Measurements from ENCODE around the gene MYO19. TPM values are rescaled to one million over a fixed set of nuclear protein-coding genes. Genes with fewer than 3 reads are reported as not detected.

Gene MYO19
- total RNA-seq, 2 donors from 2014 or later = 37.4 to 78.1 TPM

DNA sequence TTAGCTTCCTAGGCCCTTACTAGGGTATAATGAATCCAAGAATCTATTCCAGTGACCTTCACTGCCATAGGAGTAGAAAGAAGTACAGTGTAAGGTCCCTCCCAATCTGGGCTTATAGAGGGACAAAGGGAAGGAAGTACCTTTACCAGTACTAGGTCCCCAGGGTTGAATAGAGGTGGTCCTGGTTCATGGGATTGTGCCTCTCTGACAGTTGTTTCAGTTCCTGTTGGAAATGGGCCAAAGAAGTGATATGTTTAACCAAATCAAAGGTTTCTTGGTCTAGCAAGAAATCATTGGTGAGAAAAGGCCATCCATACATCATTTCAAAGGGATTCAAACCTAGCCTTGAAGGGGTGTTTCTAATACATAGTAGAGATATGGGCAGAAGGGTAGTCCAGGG, 64.2 kb downstream of the MYO19 start:
- H3K4me3 ChIP-seq = no peak overlapping the region
- no peaks in the 10 kb centered on the region for H3K9me3 ChIP-seq
- no peaks in the 10 kb centered on the region for H3K27me3 ChIP-seq
- DNase-seq = no peak
- TF ChIP-seq, protein P1, sequence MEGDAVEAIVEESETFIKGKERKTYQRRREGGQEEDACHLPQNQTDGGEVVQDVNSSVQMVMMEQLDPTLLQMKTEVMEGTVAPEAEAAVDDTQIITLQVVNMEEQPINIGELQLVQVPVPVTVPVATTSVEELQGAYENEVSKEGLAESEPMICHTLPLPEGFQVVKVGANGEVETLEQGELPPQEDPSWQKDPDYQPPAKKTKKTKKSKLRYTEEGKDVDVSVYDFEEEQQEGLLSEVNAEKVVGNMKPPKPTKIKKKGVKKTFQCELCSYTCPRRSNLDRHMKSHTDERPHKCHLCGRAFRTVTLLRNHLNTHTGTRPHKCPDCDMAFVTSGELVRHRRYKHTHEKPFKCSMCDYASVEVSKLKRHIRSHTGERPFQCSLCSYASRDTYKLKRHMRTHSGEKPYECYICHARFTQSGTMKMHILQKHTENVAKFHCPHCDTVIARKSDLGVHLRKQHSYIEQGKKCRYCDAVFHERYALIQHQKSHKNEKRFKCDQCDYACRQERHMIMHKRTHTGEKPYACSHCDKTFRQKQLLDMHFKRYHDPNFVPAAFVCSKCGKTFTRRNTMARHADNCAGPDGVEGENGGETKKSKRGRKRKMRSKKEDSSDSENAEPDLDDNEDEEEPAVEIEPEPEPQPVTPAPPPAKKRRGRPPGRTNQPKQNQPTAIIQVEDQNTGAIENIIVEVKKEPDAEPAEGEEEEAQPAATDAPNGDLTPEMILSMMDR (IDR thresholded peaks at IDR 0.05) = no peak
- no peak for TF ChIP-seq POLR2A (IDR thresholded peaks at IDR 0.05)
- intact Hi-C loops (cut with DNase I) = loop anchor here (10.0 kb wide), 1 partner anchor 516 kb away; no protein-coding TSS in a partner anchor
- H3K27ac ChIP-seq = no peak overlapping the region
- no peaks in the 10 kb centered on the region for H3K4me1 ChIP-seq
- no peaks in the 10 kb centered on the region for H3K36me3 ChIP-seq (replicated peaks in 1 of 2; ENCODE audit: insufficient read depth in 1 of 2, low read depth in 2 of 2)
- no peak for ATAC-seq

GRCh38 chr17:36469733-36470132, 64.9 kb downstream of the MYO19 start:
- Histone ChIP-seq H3K27me3 (peaks cover 0 to 7% of the 10 kb centered on the region in 2 donors), H3K36me3 (replicated peaks in 1 of 2; ENCODE audit: insufficient read depth in 1 of 2, low read depth in 2 of 2) (no peaks in the 10 kb centered on the region), H3K27ac (no peak overlapping the region), H3K9me3 (no peaks in the 10 kb centered on the region), H3K4me1 (no peaks in the 10 kb centered on the region), H3K4me3 (no peak overlapping the region)
- 55 to 66% methylated on average over 7 of the region's 7 CpGs for WGBS, 2 donors
- DNase-seq (no peak), ATAC-seq (no peak)
- intact Hi-C loops (cut with DNase I) = loop anchor here (10.0 kb wide), 1 partner anchor 515 kb away; no protein-coding TSS in a partner anchor
- no peak for TF ChIP-seq POLR2A (IDR thresholded peaks at IDR 0.05)

DNA sequence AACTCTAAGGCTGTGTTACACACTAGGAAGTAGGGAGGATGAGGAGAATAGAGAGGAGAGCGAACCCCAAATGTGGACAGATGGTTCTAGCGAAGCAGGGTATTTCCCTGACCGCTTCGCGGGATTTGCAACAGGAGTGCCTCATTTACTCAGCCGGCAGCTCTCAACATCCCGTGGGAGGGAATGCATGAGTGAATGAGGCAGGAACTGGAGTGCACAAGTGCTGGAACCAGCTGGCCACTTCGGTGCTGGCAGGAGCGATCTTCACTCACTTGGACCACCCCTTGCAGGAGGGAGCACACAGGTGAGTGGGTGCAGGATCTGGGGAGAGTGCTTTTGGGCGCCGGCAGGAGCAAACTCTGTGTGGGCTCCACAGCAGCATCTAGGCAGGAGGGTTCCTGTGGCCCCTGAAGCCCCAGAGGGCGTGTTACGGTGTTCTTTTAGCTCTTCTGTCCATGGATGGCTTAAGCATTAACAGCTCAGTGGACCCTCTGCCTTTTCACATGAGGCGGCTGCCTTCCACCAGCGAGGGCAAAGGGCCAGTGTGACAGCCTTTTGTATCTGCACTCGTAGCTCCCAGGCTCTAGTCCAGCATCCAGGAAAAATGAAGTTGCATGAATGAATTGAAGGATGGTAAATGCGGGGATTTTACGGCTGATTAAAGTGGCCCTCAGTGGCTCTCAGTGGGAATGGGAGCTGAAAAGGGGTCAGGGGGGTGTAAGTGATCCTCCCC, 65.6 kb downstream of the MYO19 start:
- H3K36me3 ChIP-seq (replicated peaks in 1 of 2; ENCODE audit: insufficient read depth in 1 of 2, low read depth in 2 of 2) = no peaks in the 10 kb centered on the region
- no peak for TF ChIP-seq POLR2A (IDR thresholded peaks at IDR 0.05)
- TF ChIP-seq, protein P1 (IDR thresholded peaks at IDR 0.05) = no peak
- peaks cover 0 to 9% of the 10 kb centered on the region in 2 donors for H3K27me3 ChIP-seq
- no peak for ATAC-seq
- intact Hi-C loops (cut with DNase I) = no loop called here
- no peaks in the 10 kb centered on the region for H3K9me3 ChIP-seq
- no peak for DNase-seq
- no peak overlapping the region for H3K4me3 ChIP-seq
- WGBS, 2 donors = 59 to 61% methylated on average over 13 to 18 of the region's 18 CpGs
- H3K4me1 ChIP-seq = no peaks in the 10 kb centered on the region
- H3K27ac ChIP-seq = no peak overlapping the region

GRCh38 chr17:36464765-36465088, 69.9 kb downstream of the MYO19 start:
- intact Hi-C loops (cut with DNase I) = no loop called here
- TF ChIP-seq, protein P1 (IDR thresholded peaks at IDR 0.05) = no peak
- TF ChIP-seq POLR2A (IDR thresholded peaks at IDR 0.05) = no peak
- ATAC-seq = no peak
- no peak for DNase-seq
- Histone ChIP-seq H3K36me3 (replicated peaks in 1 of 2; ENCODE audit: insufficient read depth in 1 of 2, low read depth in 2 of 2) (no peaks in the 10 kb centered on the region), H3K27me3 (peaks cover 0 to 12% of the 10 kb centered on the region in 2 donors), H3K4me1 (no peaks in the 10 kb centered on the region), H3K27ac (no peak overlapping the region), H3K9me3 (no peaks in the 10 kb centered on the region), H3K4me3 (no peak overlapping the region)
- 9 to 14% methylated on average over 7 to 19 of the region's 21 CpGs for WGBS, 2 donors

DNA sequence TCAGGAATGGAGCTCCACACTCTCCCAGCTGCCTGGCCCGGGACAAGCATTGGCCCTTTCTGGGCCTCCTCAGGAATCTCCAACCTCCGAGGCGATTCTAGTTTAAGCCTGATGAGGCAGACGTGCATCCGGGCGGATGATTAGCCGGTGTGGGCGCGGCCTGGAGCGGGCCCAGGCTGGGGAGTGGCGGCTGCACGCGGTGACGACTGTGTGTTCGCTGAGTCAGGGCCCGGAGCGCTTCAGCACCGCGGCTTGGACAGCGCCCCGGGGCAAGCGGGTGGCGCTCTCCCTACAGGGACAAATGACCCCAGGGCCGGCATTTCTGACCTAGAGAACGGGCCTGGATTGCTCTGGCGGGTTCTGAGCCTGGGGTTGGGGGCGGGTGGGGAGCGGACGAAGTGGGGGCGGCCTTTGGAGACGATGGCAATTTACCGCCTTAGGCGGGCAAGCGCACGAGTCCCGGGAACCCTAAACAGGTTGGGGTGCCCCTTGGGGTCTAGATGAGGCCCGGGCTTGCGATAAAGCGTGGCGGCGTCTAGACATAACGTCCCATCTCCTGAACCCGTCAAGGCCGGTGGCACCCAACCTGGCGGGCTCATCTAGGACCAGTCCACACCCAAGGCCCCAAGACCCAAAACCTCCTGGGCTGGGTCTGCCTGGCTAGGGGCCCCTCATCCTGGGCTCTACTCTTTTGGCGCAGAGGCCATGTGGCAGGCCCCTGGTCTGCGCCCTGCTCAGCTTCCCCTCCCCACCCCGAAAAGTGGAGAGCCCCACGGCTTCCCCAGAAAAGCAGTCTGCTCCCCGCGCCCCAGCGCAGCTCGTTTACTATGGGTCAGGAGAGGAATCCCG, 70.5 kb downstream of the MYO19 start:
- no peaks in the 10 kb centered on the region for H3K4me1 ChIP-seq
- H3K36me3 ChIP-seq (replicated peaks in 1 of 2; ENCODE audit: insufficient read depth in 1 of 2, low read depth in 2 of 2) = no peaks in the 10 kb centered on the region
- no peak overlapping the region for H3K4me3 ChIP-seq
- no peaks in the 10 kb centered on the region for H3K9me3 ChIP-seq
- H3K27ac ChIP-seq = no peak overlapping the region
- DNase-seq = peak; percentile 57 to 67 (median 62)
- intact Hi-C loops (cut with DNase I) = no loop called here
- no peak for TF ChIP-seq POLR2A (IDR thresholded peaks at IDR 0.05)
- TF ChIP-seq, protein P1 (IDR thresholded peaks at IDR 0.05) = no peak
- ATAC-seq = peak; percentile 68
- WGBS, 2 donors = 15 to 32% methylated on average over 8 to 51 of the region's 54 CpGs
- peaks cover 0 to 12% of the 10 kb centered on the region in 2 donors for H3K27me3 ChIP-seq
